ENCODE measurements around the gene ADGRB3. TPM values are rescaled to one million over a fixed set of nuclear protein-coding genes. Genes with fewer than 3 reads are reported as not detected.

The ADGRB3 gene
- total RNA-seq, 1 donor from 2014 or later = 1.5 TPM

GRCh38 chr6:69026715-69027114 is 391.6 kb downstream of the ADGRB3 start:
- H3K27me3 ChIP-seq (ENCODE audit: low read depth) = no peaks in the 10 kb centered on the region
- intact Hi-C loops (cut with micrococcal nuclease) = no loop called here
- no peak for DNase-seq
- H3K4me1 ChIP-seq = no peaks in the 10 kb centered on the region
- H3K27ac ChIP-seq (replicated peaks) = no peak overlapping the region
- no peak overlapping the region for H3K4me3 ChIP-seq
- no peaks in the 10 kb centered on the region for H3K9me3 ChIP-seq (replicated peaks)
- H3K36me3 ChIP-seq = no peaks in the 10 kb centered on the region
- no peak for TF ChIP-seq CTCF (IDR thresholded peaks at IDR 0.05; ENCODE audit: borderline replicate concordance)

GRCh38 chr6:69027861-69028260 is 392.8 kb downstream of the ADGRB3 start:
- no peak overlapping the region for H3K27ac ChIP-seq (replicated peaks)
- intact Hi-C loops (cut with micrococcal nuclease) = no loop called here
- H3K27me3 ChIP-seq (ENCODE audit: low read depth) = no peaks in the 10 kb centered on the region
- no peaks in the 10 kb centered on the region for H3K9me3 ChIP-seq (replicated peaks)
- no peak for DNase-seq
- H3K4me3 ChIP-seq = no peak overlapping the region
- H3K36me3 ChIP-seq = no peaks in the 10 kb centered on the region
- TF ChIP-seq CTCF (IDR thresholded peaks at IDR 0.05; ENCODE audit: borderline replicate concordance) = no peak
- H3K4me1 ChIP-seq = no peaks in the 10 kb centered on the region

DNA sequence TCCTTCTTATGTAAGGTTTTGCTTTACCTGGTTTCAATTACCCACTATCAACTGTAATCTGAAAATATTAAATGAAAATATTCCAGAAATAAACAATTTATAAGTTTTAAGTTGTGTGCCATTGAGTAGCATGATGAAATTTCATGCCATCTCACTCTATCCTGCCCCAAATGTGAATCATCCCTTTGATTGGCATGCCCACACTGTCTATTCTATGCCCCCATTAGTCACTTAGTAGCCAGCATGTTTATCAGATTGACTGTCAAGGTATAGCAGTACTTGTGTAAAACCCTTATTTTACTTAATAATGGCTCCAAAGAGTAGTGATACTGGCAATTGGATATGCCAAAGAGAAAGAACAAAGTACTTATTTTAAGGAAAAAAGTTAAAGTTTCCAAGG is 403.8 kb downstream of the ADGRB3 start:
- no peaks in the 10 kb centered on the region for H3K36me3 ChIP-seq
- H3K27me3 ChIP-seq (ENCODE audit: low read depth) = no peaks in the 10 kb centered on the region
- no peak for DNase-seq
- H3K27ac ChIP-seq (replicated peaks) = no peak overlapping the region
- TF ChIP-seq CTCF (IDR thresholded peaks at IDR 0.05; ENCODE audit: borderline replicate concordance) = no peak
- H3K4me1 ChIP-seq = no peaks in the 10 kb centered on the region
- intact Hi-C loops (cut with micrococcal nuclease) = no loop called here
- no peaks in the 10 kb centered on the region for H3K9me3 ChIP-seq (replicated peaks)
- no peak overlapping the region for H3K4me3 ChIP-seq

- Histone ChIP-seq H3K4me3 (no peak overlapping the region), H3K27me3 (ENCODE audit: low read depth) (no peaks in the 10 kb centered on the region), H3K4me1 (no peaks in the 10 kb centered on the region), H3K27ac (replicated peaks) (no peak overlapping the region), H3K9me3 (replicated peaks) (no peaks in the 10 kb centered on the region), H3K36me3 (no peaks in the 10 kb centered on the region)
- intact Hi-C loops (cut with micrococcal nuclease) = no loop called here
- TF ChIP-seq CTCF (IDR thresholded peaks at IDR 0.05; ENCODE audit: borderline replicate concordance) = no peak
- DNase-seq = no peak
Observed at GRCh38 chr6:69042297-69042696, 407.2 kb downstream of the ADGRB3 start.

DNA sequence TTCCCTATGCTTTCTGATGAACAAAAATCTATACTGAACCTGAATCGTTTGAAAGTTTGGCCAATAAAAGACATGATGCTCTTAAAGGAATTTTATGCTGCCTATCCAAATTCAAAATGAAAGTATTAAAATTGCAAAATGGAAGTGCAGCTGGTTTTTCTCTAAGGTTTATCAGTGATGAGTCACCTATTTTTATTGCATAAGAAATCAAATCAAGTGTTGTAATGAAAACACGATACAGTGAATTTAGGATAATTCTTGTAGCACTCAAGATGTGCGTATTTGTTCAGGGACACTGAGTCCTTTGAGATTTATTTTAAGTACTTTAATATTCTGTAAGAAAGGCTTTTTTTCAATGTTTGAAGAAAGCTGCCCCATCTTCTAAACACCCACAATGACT is 409.5 kb downstream of the ADGRB3 start:
- Histone ChIP-seq H3K9me3 (replicated peaks) (no peaks in the 10 kb centered on the region), H3K4me3 (no peak overlapping the region), H3K27ac (replicated peaks) (no peak overlapping the region), H3K4me1 (no peaks in the 10 kb centered on the region), H3K36me3 (no peaks in the 10 kb centered on the region), H3K27me3 (ENCODE audit: low read depth) (no peaks in the 10 kb centered on the region)
- no peak for TF ChIP-seq CTCF (IDR thresholded peaks at IDR 0.05; ENCODE audit: borderline replicate concordance)
- no peak for DNase-seq
- intact Hi-C loops (cut with micrococcal nuclease) = no loop called here

- H3K4me3 ChIP-seq = no peak overlapping the region
- no peaks in the 10 kb centered on the region for H3K36me3 ChIP-seq
- no peaks in the 10 kb centered on the region for H3K9me3 ChIP-seq (replicated peaks)
- H3K27ac ChIP-seq (replicated peaks) = no peak overlapping the region
- intact Hi-C loops (cut with micrococcal nuclease) = no loop called here
- H3K27me3 ChIP-seq (ENCODE audit: low read depth) = no peaks in the 10 kb centered on the region
- H3K4me1 ChIP-seq = no peaks in the 10 kb centered on the region
- no peak for TF ChIP-seq CTCF (IDR thresholded peaks at IDR 0.05; ENCODE audit: borderline replicate concordance)
- DNase-seq = no peak
Observed at GRCh38 chr6:69059413-69059812, 424.3 kb downstream of the ADGRB3 start.
